NCI-H526 (cell line): ENCODE measurements around the gene COMMD6.
"Not testable (repeated sequence)": the region's sequence is repeated elsewhere in the genome, so short reads cannot be mapped to it uniquely, and the experiment has no call there.

ENCODE experiments used
- DNase-seq, 2 experiments: peaks; one replicate each; lab custom pipeline; 2025; lab: John Stamatoyannopoulos, UW

Gene COMMD6

GRCh38 chr13:75537401-75538365 is at the start of gene COMMD6:
TSS of gene COMMD6 (minus strand) at chr13:75537841. CDS start at chr13:75537805, 36 bp downstream.
- DNase-seq = peak; percentile 95 to 98

GRCh38 chr13:75585153-75585552 is 47.5 kb upstream of the COMMD6 start:
- no peak for DNase-seq

- no peak for DNase-seq
Measured at GRCh38 chr13:75583091-75583490, 45.5 kb upstream of the COMMD6 start.

- no peak for DNase-seq
Measured at GRCh38 chr13:75581874-75582640, 44.4 kb upstream of the COMMD6 start.

- DNase-seq = no peak
Measured at GRCh38 chr13:75579529-75579928, 41.9 kb upstream of the COMMD6 start.

- no peak for DNase-seq
Measured at GRCh38 chr13:75569576-75569975, 31.9 kb upstream of the COMMD6 start.

- DNase-seq = peak in 1 of 2 experiments; percentile 40
Measured at GRCh38 chr13:75566658-75567057, 29.0 kb upstream of the COMMD6 start.

- no peak for DNase-seq
Measured at GRCh38 chr13:75558145-75558840, 20.7 kb upstream of the COMMD6 start.

- DNase-seq = no peak
Measured at GRCh38 chr13:75556961-75557360, 19.3 kb upstream of the COMMD6 start.

- no peak for DNase-seq
Measured at GRCh38 chr13:75555836-75556235, 18.2 kb upstream of the COMMD6 start.

GRCh38 chr13:75554981-75555380 is 17.3 kb upstream of the COMMD6 start:
- DNase-seq = no peak

GRCh38 chr13:75554464-75554863 is 16.8 kb upstream of the COMMD6 start:
- no peak for DNase-seq

GRCh38 chr13:75550159-75550567 is 12.5 kb upstream of the COMMD6 start:
- DNase-seq = peak; percentile 57 to 68

GRCh38 chr13:75549262-75550158 is 11.9 kb upstream of the COMMD6 start, which contains the start of gene UCHL3:
TSS of gene UCHL3 (plus strand) at chr13:75549791. CDS start at chr13:75549821, 30 bp downstream.
- DNase-seq = peak; percentile 96 to 99

GRCh38 chr13:75547917-75548316 is 10.3 kb upstream of the COMMD6 start:
- no peak for DNase-seq

- DNase-seq = not testable (repeated sequence)
Measured at GRCh38 chr13:75545386-75545785, 7.7 kb upstream of the COMMD6 start.

- DNase-seq = no peak
Measured at GRCh38 chr13:75544681-75545330, 7.2 kb upstream of the COMMD6 start.

- no peak for DNase-seq
Measured at GRCh38 chr13:75541961-75542360, 4.3 kb upstream of the COMMD6 start.

GRCh38 chr13:75541287-75541686 is 3.6 kb upstream of the COMMD6 start:
- no peak for DNase-seq

- no peak for DNase-seq
Measured at GRCh38 chr13:75533861-75534260, 3.8 kb downstream of the COMMD6 start.
